ENCODE measurements around the gene SCN1A.

The SCN1A gene

DNA sequence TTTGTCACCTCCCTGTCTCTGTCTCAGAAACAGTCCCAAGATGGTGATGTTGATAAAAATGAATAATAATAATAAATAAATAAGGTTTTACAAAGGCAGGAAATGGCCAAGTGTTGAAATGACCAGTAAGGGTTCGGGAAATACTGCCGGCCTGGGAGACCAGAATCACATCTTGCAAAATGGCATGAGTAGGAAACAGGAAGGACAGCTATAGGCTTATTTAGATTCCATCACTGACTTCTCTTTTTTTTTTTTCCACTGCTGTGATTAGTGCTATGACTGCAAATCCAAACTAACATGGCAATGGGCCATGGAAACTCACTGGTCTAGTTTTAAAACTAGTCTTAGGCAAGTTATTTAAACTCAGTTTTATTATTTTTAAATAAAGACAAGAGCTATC, 60.6 kb downstream of the SCN1A start:
- no peak overlapping the region for H3K4me3 ChIP-seq (ENCODE audit: low read depth, low read length)
- ChIA-PET POLR2A (no interaction called here), CTCF (interaction anchor here (1.7 to 2.6 kb wide), 2 partner anchors 9 to 12 kb away, joined by 6 to 14 read pairs; no protein-coding TSS in a partner anchor)
- TF ChIP-seq, protein P1, sequence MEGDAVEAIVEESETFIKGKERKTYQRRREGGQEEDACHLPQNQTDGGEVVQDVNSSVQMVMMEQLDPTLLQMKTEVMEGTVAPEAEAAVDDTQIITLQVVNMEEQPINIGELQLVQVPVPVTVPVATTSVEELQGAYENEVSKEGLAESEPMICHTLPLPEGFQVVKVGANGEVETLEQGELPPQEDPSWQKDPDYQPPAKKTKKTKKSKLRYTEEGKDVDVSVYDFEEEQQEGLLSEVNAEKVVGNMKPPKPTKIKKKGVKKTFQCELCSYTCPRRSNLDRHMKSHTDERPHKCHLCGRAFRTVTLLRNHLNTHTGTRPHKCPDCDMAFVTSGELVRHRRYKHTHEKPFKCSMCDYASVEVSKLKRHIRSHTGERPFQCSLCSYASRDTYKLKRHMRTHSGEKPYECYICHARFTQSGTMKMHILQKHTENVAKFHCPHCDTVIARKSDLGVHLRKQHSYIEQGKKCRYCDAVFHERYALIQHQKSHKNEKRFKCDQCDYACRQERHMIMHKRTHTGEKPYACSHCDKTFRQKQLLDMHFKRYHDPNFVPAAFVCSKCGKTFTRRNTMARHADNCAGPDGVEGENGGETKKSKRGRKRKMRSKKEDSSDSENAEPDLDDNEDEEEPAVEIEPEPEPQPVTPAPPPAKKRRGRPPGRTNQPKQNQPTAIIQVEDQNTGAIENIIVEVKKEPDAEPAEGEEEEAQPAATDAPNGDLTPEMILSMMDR (IDR thresholded peaks at IDR 0.05; ENCODE audit: insufficient read depth, low read length, missing control alignments), result no peak
- DNase-seq (ENCODE audit: low read depth, low spot score), result no peak

DNA sequence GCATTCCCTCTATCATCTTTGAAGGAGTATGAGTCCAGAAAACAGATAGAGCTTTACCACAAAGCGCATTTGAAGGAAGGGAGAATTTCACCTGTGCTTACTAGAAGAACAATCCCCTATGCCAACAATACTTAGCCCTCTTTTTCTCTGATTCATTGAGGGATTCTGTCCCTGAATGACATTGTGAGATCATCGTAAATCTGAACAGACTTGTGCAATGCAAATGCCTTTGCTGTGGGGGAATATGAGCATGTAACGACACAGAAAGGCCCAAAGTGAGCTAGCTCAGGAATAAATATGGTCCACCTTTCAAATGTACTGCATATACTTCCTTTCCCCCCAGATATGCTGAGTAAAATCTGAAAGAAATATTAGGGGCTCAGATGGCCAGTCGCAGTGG, 67.6 kb downstream of the SCN1A start:
- ChIA-PET CTCF (interaction anchor here (1.7 to 8.0 kb wide), 2 partner anchors 67 to 120 kb away, joined by 4 to 97 read pairs; partner anchors contain the start of gene SCN1A), POLR2A (no interaction called here)
- DNase-seq (ENCODE audit: low read depth, low spot score), result no peak
- TF ChIP-seq, protein P1 (IDR thresholded peaks at IDR 0.05; ENCODE audit: insufficient read depth, low read length, missing control alignments), result no peak
- H3K4me3 ChIP-seq (ENCODE audit: low read depth, low read length), result no peak overlapping the region

DNA sequence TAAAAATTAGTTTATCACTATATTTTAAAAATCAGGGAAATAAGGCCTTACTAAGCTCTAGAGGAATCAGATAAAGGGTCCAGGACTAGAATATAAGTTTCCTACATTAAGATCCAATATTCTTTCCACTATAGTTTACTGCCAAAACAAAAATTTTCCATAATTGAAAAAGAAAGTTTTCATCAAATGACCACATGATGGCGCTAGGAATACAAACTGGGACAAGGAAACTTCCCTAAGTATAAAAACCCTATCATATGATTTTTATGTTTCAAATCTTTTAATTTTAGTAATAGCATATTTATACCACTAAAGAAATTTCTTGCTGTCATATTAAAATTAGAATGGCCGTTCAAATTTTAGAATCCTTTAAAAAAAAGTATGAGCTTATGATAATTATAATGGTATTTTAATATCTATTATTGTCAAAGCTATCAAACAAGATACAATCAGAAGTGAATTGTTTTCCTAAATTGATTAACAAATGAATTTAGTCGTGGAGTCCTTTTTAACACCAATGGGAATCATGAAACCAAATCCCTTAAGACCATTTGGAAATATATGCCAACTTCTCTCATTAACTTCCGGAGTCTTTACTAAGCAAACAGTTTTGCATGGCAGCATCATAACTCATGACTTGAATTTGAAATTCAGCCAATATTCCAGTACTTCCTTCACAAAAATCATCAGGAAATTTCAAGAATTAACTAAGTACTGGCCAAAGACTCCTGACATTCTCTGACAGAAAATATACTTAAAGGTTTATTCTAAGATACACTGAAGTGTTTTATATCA, 70.3 kb downstream of the SCN1A start:
- no peak overlapping the region for H3K4me3 ChIP-seq (ENCODE audit: low read depth, low read length)
- ChIA-PET CTCF (interaction anchor here (0.9 to 8.0 kb wide), 18 partner anchors 9 to 458 kb away, joined by 3 to 97 read pairs (median 5); partner anchors contain the start of genes SCN1A and TTC21B), POLR2A (no interaction called here)
- TF ChIP-seq, protein P1 (IDR thresholded peaks at IDR 0.05; ENCODE audit: insufficient read depth, low read length, missing control alignments), result peak; percentile 22
- no peak for DNase-seq (ENCODE audit: low read depth, low spot score)

DNA sequence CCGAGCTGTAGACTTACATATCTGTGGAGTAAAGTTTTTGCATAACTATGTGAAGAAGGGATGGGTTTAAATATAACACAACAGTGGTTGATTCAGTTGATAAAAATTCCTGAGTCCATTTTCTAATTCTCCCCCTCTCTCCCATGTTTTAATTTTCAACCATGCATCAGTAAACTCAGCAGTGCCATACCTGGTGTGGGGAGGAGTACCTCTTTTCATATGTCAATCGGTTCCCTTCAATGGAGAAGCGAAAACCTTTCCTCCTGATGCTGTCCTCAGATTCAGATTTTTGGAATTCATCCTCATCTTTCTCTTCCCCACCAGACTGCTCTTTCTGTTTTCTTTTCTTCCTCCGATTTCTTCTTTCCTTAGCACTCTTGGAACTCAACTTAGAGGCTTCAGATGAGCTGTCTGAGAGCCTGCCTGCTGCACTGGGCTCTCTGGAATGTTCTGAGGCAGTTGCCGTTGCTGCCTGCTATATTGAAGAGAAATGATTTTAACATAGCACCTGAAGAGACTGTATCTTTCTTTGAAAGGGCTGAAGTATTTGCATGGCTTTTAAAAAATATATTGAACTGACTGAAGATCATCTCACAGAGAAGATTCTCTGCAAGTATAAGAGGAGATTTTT, 82.9 kb downstream of the SCN1A start:
- ChIA-PET CTCF (no interaction called here), POLR2A (no interaction called here)
- TF ChIP-seq, protein P1 (IDR thresholded peaks at IDR 0.05; ENCODE audit: insufficient read depth, low read length, missing control alignments), result no peak
- DNase-seq (ENCODE audit: low read depth, low spot score), result no peak
- H3K4me3 ChIP-seq (ENCODE audit: low read depth, low read length), result no peak overlapping the region

DNA sequence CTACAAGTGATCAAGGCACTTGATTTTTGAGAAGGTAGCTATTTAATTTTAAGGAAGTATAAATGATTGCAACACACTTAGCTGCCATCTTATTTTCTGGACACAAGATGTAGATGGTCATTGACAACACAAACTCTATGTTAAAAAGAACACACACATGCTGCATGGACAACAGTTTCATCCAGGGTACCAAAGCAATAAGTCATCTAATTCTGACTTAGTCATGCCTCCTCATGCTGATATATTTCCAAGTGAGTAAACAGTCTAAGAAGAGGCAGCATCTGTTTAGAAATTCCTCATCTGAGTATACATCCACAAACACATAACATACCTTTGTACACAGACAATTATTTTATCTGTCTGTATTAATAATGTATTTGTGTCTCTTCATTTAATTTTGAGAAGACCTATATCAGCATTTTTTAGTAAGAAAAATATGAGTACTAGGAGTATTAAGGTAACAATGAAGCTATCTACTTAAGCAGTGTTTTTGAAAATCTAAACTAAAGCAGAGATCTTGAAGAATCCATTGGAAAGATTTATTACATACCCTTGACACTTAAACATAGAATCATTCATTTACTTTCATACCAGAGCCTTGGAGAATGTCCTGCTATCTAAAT, 84.9 kb downstream of the SCN1A start:
- ChIA-PET CTCF (interaction anchor here (1.1 to 1.5 kb wide), 3 partner anchors 12 to 15 kb away, joined by 3 to 6 read pairs (median 4); no protein-coding TSS in a partner anchor), POLR2A (no interaction called here)
- H3K4me3 ChIP-seq (ENCODE audit: low read depth, low read length), result no peak overlapping the region
- no peak for DNase-seq (ENCODE audit: low read depth, low spot score)
- TF ChIP-seq, protein P1 (IDR thresholded peaks at IDR 0.05; ENCODE audit: insufficient read depth, low read length, missing control alignments), result no peak

DNA sequence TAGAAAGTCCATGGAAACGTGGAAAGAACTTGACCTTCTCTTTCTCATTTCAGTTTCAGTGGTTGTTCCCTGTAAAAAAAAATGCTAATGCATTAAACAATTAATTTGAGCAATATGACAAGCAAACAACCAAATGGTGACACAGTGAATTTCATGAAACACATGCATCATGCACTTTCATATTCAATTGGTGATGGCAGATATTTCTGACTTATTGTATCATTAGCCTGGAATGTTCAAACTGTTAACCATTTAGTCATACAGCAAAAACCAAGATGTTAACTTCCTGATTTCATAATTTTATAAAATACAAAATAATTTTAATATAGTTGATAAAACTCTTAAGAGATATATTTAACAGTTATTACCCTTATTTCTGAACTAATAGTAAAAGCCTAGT, 85.5 kb downstream of the SCN1A start:
- ChIA-PET CTCF (interaction anchor here (1.1 to 1.5 kb wide), 2 partner anchors 13 to 15 kb away, joined by 3 to 6 read pairs; no protein-coding TSS in a partner anchor), POLR2A (no interaction called here)
- TF ChIP-seq, protein P1 (IDR thresholded peaks at IDR 0.05; ENCODE audit: insufficient read depth, low read length, missing control alignments), result no peak
- no peak for DNase-seq (ENCODE audit: low read depth, low spot score)
- H3K4me3 ChIP-seq (ENCODE audit: low read depth, low read length), result no peak overlapping the region

All from AG04449 (cell line).